Caco-2 (cell line): ENCODE results near the gene TMEM181. TPM values are rescaled to one million over a fixed set of nuclear protein-coding genes. Genes with fewer than 3 reads are reported as not detected.

ENCODE experiments used
- Bru-seq: library from RNA; stranded (reverse); fragments of 400-500 nt; gene quantifications from one replicate; lab custom pipeline; 2021; lab: Mats Ljungman, UMichigan
- BruChase-seq, 2 experiments: library from RNA; stranded (reverse); fragments of 400-500 nt; gene quantifications; one replicate each; lab custom pipeline; 2021; lab: Mats Ljungman, UMichigan
- BruUV-seq: library from RNA; stranded (reverse); fragments of 400-500 nt; replicated peaks from 2 replicates; lab custom pipeline; 2021; lab: Mats Ljungman, UMichigan
- CTCF ChIA-PET: fragments of 300-600 bp; sonication (Branson Sonifier 250); formaldehyde crosslinking; loops from one replicate; lab custom pipeline; 2022; ENCODE audit warnings: antibody characterized with exemption; lab: Charles Lee
- POLR2A ChIA-PET: fragments of 300-600 bp; sonication (Branson Sonifier 250); formaldehyde crosslinking; loops from one replicate; lab custom pipeline; 2022; ENCODE audit warnings: antibody characterized with exemption; lab: Charles Lee
- DNase-seq, 2 experiments: peaks; one replicate each; pipeline versions ENCODE4 v3.0.0 to v3.0.0-alpha.2; 2020 to 2022
- H3K27me3 ChIP-seq: replicated peaks from 2 replicates; pipeline ENCODE4 v1.6.0; 2011; ENCODE audit warnings: low read length; ENCODE audit not compliant: control insufficient read depth, insufficient read depth
- H3K36me3 ChIP-seq: 2 replicates; pipeline ENCODE4 v1.5.1; 2011; ENCODE audit warnings: low read length; ENCODE audit not compliant: control insufficient read depth, insufficient read depth
- H3K4me1 ChIP-seq: fragments of 250-450 bp; sonication (Bioruptor Pico); 2 replicates; pipeline ENCODE4 v1.5.1; 2020; ENCODE audit warnings: mild to moderate bottlenecking
- H3K4me3 ChIP-seq: 2 replicates; pipeline ENCODE4 v1.5.1; 2011; ENCODE audit warnings: low read depth, mild to moderate bottlenecking, control low read depth, low read length
- H3K9me3 ChIP-seq: fragments of 250-450 bp; sonication (Bioruptor Pico); 2 replicates; pipeline ENCODE4 v1.5.1; 2020; ENCODE audit warnings: mild to moderate bottlenecking, moderate library complexity
- H3K27ac Mint-ChIP-seq: one replicate; pipeline ENCODE4 v1.8.0; 2022; ENCODE audit warnings: mixed read lengths; ENCODE audit not compliant: unreplicated experiment
- H3K27me3 Mint-ChIP-seq: one replicate; pipeline ENCODE4 v1.8.0; 2022; ENCODE audit warnings: mixed read lengths; ENCODE audit not compliant: insufficient read depth, unreplicated experiment
- H3K36me3 Mint-ChIP-seq: one replicate; pipeline ENCODE4 v1.8.0; 2022; ENCODE audit warnings: mild to moderate bottlenecking, mixed read lengths; ENCODE audit not compliant: insufficient read depth, unreplicated experiment
- H3K4me1 Mint-ChIP-seq: one replicate; pipeline ENCODE4 v1.8.0; 2022; ENCODE audit warnings: low read depth, mixed read lengths; ENCODE audit not compliant: unreplicated experiment
- H3K4me3 Mint-ChIP-seq: one replicate; pipeline ENCODE4 v1.8.0; 2022; ENCODE audit warnings: mild to moderate bottlenecking, moderate library complexity, mixed read lengths; ENCODE audit not compliant: unreplicated experiment
- H3K9me3 Mint-ChIP-seq: one replicate; pipeline ENCODE4 v1.8.0; 2022; ENCODE audit warnings: mixed read lengths; ENCODE audit not compliant: unreplicated experiment
- CTCF ChIP-seq, 2 experiments: fragments of 200-600 bp in 1 of 2; IDR thresholded peaks; 1 replicate in 1 of 2; 2 replicates in 1 of 2; pipeline versions ENCODE4 v1.5.1 to v1.8.0; 2011 to 2022; ENCODE audit warnings: antibody characterized with exemption in 1 of 2, control low read depth in 1 of 2, inconsistent platforms in 1 of 2, low read depth in 1 of 2, low read length in 1 of 2, mild to moderate bottlenecking in 1 of 2, moderate library complexity in 1 of 2; ENCODE audit not compliant: insufficient read depth in 1 of 2, severe bottlenecking in 1 of 2, unreplicated experiment in 1 of 2
- intact Hi-C: fragments of 100-400 bp; cut with micrococcal nuclease; formaldehyde crosslinking; loops from one replicate; pipeline ENCODE4 v1.10.0; 2022; ENCODE audit not compliant: unreplicated experiment
- long read RNA-seq: library from polyadenylated mRNA; stranded (forward); transcript quantifications from one replicate; pipeline ENCODE4 v2.0.0, GENCODE V29; 2022
- total RNA-seq: library from RNA; stranded (reverse); gene quantifications from 2 replicates; pipeline ENCODE4 v1.2.3, GENCODE V29; 2022

Gene TMEM181
- 25.7 and 26.7 TPM in 2 replicates for total RNA-seq
- Bru-seq, nascent RNA = percentile 77 among the genes with signal in this experiment
- BruChase-seq, experiment 1, labeled RNA remaining after a 2-hour chase = percentile 91 among the genes with signal in this experiment
- percentile 94 among the genes with signal in this experiment for BruChase-seq, experiment 2, labeled RNA remaining after a 6-hour chase
- long read RNA-seq, full-length matches to known transcripts = 1 of 20 reads
- long read RNA-seq, partial matches to known transcripts = 2 of 20 reads
- long read RNA-seq, other reads (novel, unspliced or antisense) = 17 of 20 reads

- Histone ChIP-seq H3K36me3 (no peaks in the 10 kb centered on the region), H3K9me3 (no peaks in the 10 kb centered on the region), H3K27me3 (no peaks in the 10 kb centered on the region), H3K4me3 (peak within 1 kb of the TSS; percentile 91), H3K4me1 (no peaks in the 10 kb centered on the region)
- peaks cover 12% of the 10 kb centered on the region for H3K36me3 Mint-ChIP-seq
- CTCF ChIA-PET = interaction anchor here (0.7 to 0.9 kb wide), 3 partner anchors 41 to 346 kb away, joined by 3 to 4 read pairs (median 4); no protein-coding TSS in a partner anchor
- no peak for TF ChIP-seq CTCF (IDR thresholded peaks at IDR 0.05; ENCODE audit: insufficient read depth in 1 of 2, low read depth in 1 of 2, low read length in 1 of 2, severe bottlenecking in 1 of 2, unreplicated experiment in 1 of 2)
- POLR2A ChIA-PET = interaction anchor here (0.5 to 0.6 kb wide), 3 partner anchors 34 to 1197 kb away, joined by 3 to 5 read pairs (median 3); no protein-coding TSS in a partner anchor
- no peaks in the 10 kb centered on the region for H3K9me3 Mint-ChIP-seq
- peak; percentile 83 to 87 for DNase-seq
- no TSS peak for BruUV-seq
- peak within 1 kb of the TSS; percentile 92 for H3K4me3 Mint-ChIP-seq
- H3K27me3 Mint-ChIP-seq = no peaks in the 10 kb centered on the region
- peak within 1 kb of the TSS; percentile 88 for H3K27ac Mint-ChIP-seq
- peaks cover 8% of the 10 kb centered on the region for H3K4me1 Mint-ChIP-seq
- intact Hi-C loops = loop anchor here (1.0 kb wide), 1 partner anchor 339 kb away; no protein-coding TSS in a partner anchor
These were observed at the start of gene TMEM181 for GRCh38 chr6:158559895-158560835. Gene TMEM181, plus strand, starts transcription at chr6:158560091. Its CDS starts 134 bp downstream, at chr6:158560225.

GRCh38 chr6:158512809-158513208, 47.1 kb upstream of the TMEM181 start:
- Histone ChIP-seq H3K4me3 (no peak overlapping the region), H3K9me3 (no peaks in the 10 kb centered on the region), H3K4me1 (no peaks in the 10 kb centered on the region), H3K27me3 (no peaks in the 10 kb centered on the region), H3K36me3 (no peaks in the 10 kb centered on the region)
- intact Hi-C loops = no loop called here
- no peaks in the 10 kb centered on the region for H3K4me1 Mint-ChIP-seq
- no peak overlapping the region for H3K4me3 Mint-ChIP-seq
- no TSS peak for BruUV-seq
- no peak for TF ChIP-seq CTCF (IDR thresholded peaks at IDR 0.05; ENCODE audit: insufficient read depth in 1 of 2, low read depth in 1 of 2, low read length in 1 of 2, severe bottlenecking in 1 of 2, unreplicated experiment in 1 of 2)
- peaks cover 42% of the 10 kb centered on the region for H3K36me3 Mint-ChIP-seq
- ChIA-PET CTCF (no interaction called here), POLR2A (no interaction called here)
- H3K27me3 Mint-ChIP-seq = no peaks in the 10 kb centered on the region
- no peak for DNase-seq
- H3K9me3 Mint-ChIP-seq = no peaks in the 10 kb centered on the region
- no peak overlapping the region for H3K27ac Mint-ChIP-seq

GRCh38 chr6:158514176-158514575, 45.7 kb upstream of the TMEM181 start:
- Mint-ChIP-seq H3K27ac (no peak overlapping the region), H3K9me3 (no peaks in the 10 kb centered on the region), H3K4me3 (no peak overlapping the region), H3K36me3 (peaks cover 41% of the 10 kb centered on the region), H3K27me3 (no peaks in the 10 kb centered on the region), H3K4me1 (peaks cover 6% of the 10 kb centered on the region)
- no peak for TF ChIP-seq CTCF (IDR thresholded peaks at IDR 0.05; ENCODE audit: insufficient read depth in 1 of 2, low read depth in 1 of 2, low read length in 1 of 2, severe bottlenecking in 1 of 2, unreplicated experiment in 1 of 2)
- Histone ChIP-seq H3K4me3 (no peak overlapping the region), H3K27me3 (no peaks in the 10 kb centered on the region), H3K36me3 (no peaks in the 10 kb centered on the region), H3K4me1 (no peaks in the 10 kb centered on the region), H3K9me3 (no peaks in the 10 kb centered on the region)
- no TSS peak for BruUV-seq
- intact Hi-C loops = no loop called here
- POLR2A ChIA-PET = no interaction called here
- CTCF ChIA-PET = interaction anchor here (0.5 kb wide), 1 partner anchor 381 kb away, joined by 3 read pairs; no protein-coding TSS in a partner anchor
- no peak for DNase-seq
